A549 treated with Hydrocortisone at 1 μM for 4 hours (cell line): ENCODE results near the gene PITHD1. TPM values are rescaled to one million over a fixed set of nuclear protein-coding genes. Genes with fewer than 3 reads are reported as not detected.

Source experiments
- total RNA-seq: library from RNA; stranded (reverse); fragments of 200-300 nt; extraction: Qiagen RNA extraction; gene quantifications from 5 replicates; pipeline ENCODE4 v1.2.3, GENCODE V29; 2022

PITHD1 gene
- 25.9 to 36.1 TPM (median 31.4 TPM) in 5 replicates for total RNA-seq

GRCh38 chr1:23777979-23778814, at the start of gene PITHD1:
PITHD1 (plus strand) TSS chr1:23778418; CDS start chr1:23778516, 98 bp downstream.

GRCh38 chr1:23743287-23744152, 34.7 kb upstream of the PITHD1 start, which contains the start of gene ELOA:
ELOA (plus strand) TSS chr1:23743471; CDS start chr1:23743504, 33 bp downstream.

GRCh38 chr1:23790696-23791515, 12.7 kb downstream of the PITHD1 start, which contains the start of gene LYPLA2:
LYPLA2 (plus strand) TSS chr1:23791145; CDS start chr1:23792683, 1,538 bp downstream.

GRCh38 chr1:23800400-23801337, 22.5 kb downstream of the PITHD1 start, which contains the start of gene GALE:
GALE (minus strand) TSS chr1:23800754; CDS start chr1:23799007, 1,747 bp downstream.

GRCh38 chr1:23825076-23825761, 47.0 kb downstream of the PITHD1 start, which contains the start of gene HMGCL:
HMGCL (minus strand) TSS chr1:23825429; CDS start chr1:23825415, 14 bp downstream.

Other genes with a start within 250 kb of the PITHD1 start
- 2.5 to 2.9 TPM (median 2.6 TPM) in 5 replicates for gene E2F2, start 247.2 kb upstream of the PITHD1 start, total RNA-seq
- 302 to 419 TPM (median 395 TPM) in 5 replicates for gene ID3, start 218.9 kb upstream of the PITHD1 start, total RNA-seq
- gene RPL11, start 86.6 kb upstream of the PITHD1 start, total RNA-seq = 1,026 to 1,507 TPM (median 1,393 TPM) in 5 replicates
- gene ELOA, start 34.9 kb upstream of the PITHD1 start, total RNA-seq = 25.8 to 34.8 TPM (median 27.0 TPM) in 5 replicates
- 54.5 to 58.3 TPM (median 56.5 TPM) in 5 replicates for gene LYPLA2, start 12.7 kb downstream of the PITHD1 start, total RNA-seq
- 70.0 to 76.3 TPM (median 74.4 TPM) in 5 replicates for gene GALE, start 22.3 kb downstream of the PITHD1 start, total RNA-seq
- 13.2 to 14.6 TPM (median 13.6 TPM) in 5 replicates for gene HMGCL, start 47.0 kb downstream of the PITHD1 start, total RNA-seq
- 9.6 to 11.2 TPM (median 10.2 TPM) in 5 replicates for gene FUCA1, start 89.9 kb downstream of the PITHD1 start, total RNA-seq
- 0.01 TPM in 1 of 5 replicates, not detected in the others for gene CNR2, start 134.9 kb downstream of the PITHD1 start, total RNA-seq
- gene PNRC2, start 181.4 kb downstream of the PITHD1 start, total RNA-seq = 29.4 to 42.8 TPM (median 39.1 TPM) in 5 replicates
- gene SRSF10, start 201.9 kb downstream of the PITHD1 start, total RNA-seq = 86.1 to 116 TPM (median 94.7 TPM) in 5 replicates